ENCODE measurements around the gene RELN.

RELN gene

DNA sequence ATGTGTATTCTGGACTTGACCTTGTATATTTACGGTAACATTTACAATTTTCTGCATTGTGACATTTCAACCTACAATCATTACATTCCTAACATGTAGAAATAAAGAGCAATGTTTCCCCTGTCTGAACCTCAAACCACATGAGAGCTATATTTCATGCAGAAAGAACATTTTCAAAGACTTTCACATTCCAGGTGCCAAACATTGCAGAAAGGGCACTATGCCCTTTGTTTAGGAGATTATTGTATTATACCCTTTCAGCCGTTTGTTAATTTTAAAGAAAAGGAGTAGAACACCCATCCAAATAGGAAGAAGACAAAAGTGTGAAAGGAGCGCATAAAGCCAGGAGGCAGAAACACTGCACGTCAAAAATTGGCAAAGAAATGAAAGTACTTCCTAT, 260.4 kb downstream of the RELN start:
- no peak overlapping the region for H3K27ac ChIP-seq (ENCODE audit: low read length)
- no peak overlapping the region for H3K4me3 ChIP-seq (ENCODE audit: low read length)
- no peaks in the 10 kb centered on the region for H3K27me3 ChIP-seq (ENCODE audit: control insufficient read depth, insufficient read depth, low read length)
- H3K4me1 ChIP-seq (ENCODE audit: control insufficient read depth, insufficient read depth, low read length): no peaks in the 10 kb centered on the region
- no peaks in the 10 kb centered on the region for H3K9me3 ChIP-seq (ENCODE audit: control insufficient read depth, insufficient read depth, low read length)
- no CpG with 5 or more reads among the region's 4 CpGs for WGBS (ENCODE audit: insufficient coverage, insufficient read length)
- DNase-seq (ENCODE audit: low read depth, low spot score): no peak
- H3K36me3 ChIP-seq (ENCODE audit: control insufficient read depth, insufficient read depth, low read length): no peaks in the 10 kb centered on the region

DNA sequence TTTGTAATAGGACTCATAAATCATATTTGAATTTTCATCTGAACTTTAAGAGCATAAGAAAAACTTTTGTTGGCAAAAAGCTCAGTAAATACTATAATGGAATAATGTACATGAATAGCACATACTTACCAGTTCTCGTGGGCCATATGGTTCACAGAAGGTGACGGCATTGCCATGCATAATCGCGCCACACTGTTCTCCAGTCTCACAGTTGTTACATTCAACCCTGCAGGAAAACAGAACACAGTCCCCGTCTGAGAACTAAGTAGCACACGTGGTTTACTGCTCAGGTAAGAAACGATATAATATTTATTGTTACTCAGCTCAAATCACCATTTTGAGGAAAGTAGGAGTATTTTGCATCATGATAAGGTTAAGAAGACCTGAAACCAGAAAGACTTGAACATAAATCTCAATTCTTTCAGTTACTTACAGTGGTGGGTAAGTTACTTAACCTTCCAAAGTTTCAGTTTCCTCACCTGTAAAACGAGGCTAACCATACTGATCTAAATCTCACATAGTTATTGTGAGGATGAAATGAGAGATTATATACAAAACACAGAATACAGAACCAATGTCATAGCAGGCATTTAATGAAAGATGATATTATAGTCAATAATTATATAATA, 261.4 kb downstream of the RELN start:
- Histone ChIP-seq H3K9me3 (ENCODE audit: control insufficient read depth, insufficient read depth, low read length) (no peaks in the 10 kb centered on the region), H3K4me3 (ENCODE audit: low read length) (no peak overlapping the region), H3K27me3 (ENCODE audit: control insufficient read depth, insufficient read depth, low read length) (no peaks in the 10 kb centered on the region), H3K27ac (ENCODE audit: low read length) (no peak overlapping the region), H3K36me3 (ENCODE audit: control insufficient read depth, insufficient read depth, low read length) (no peaks in the 10 kb centered on the region), H3K4me1 (ENCODE audit: control insufficient read depth, insufficient read depth, low read length) (no peaks in the 10 kb centered on the region)
- DNase-seq (ENCODE audit: low read depth, low spot score): no peak
- no CpG with 5 or more reads among the region's 8 CpGs for WGBS (ENCODE audit: insufficient coverage, insufficient read length)

DNA sequence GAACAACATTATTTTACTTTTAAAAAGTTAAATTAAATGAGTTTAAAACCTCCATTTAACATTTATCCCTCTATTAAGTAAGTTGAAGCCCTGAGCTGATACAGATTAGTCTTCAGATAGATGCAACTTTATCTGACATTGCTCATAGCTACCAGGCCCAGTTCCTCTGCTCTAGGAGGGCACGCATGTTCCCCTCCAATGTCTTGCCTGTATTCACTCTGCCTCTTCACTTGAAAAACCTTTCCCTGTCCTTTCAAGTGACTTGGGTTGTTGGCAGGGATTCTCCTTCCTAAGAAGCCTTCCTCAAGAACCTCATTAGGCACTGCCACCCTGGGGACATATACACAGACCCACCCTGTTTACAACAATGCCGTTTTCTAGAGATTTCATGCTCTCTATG, 270.4 kb downstream of the RELN start:
- no peaks in the 10 kb centered on the region for H3K9me3 ChIP-seq (ENCODE audit: control insufficient read depth, insufficient read depth, low read length)
- no peaks in the 10 kb centered on the region for H3K36me3 ChIP-seq (ENCODE audit: control insufficient read depth, insufficient read depth, low read length)
- no peaks in the 10 kb centered on the region for H3K27me3 ChIP-seq (ENCODE audit: control insufficient read depth, insufficient read depth, low read length)
- no peaks in the 10 kb centered on the region for H3K4me1 ChIP-seq (ENCODE audit: control insufficient read depth, insufficient read depth, low read length)
- no peak overlapping the region for H3K4me3 ChIP-seq (ENCODE audit: low read length)
- DNase-seq (ENCODE audit: low read depth, low spot score): no peak
- WGBS (ENCODE audit: insufficient coverage, insufficient read length): no CpG with 5 or more reads among the region's 2 CpGs
- no peak overlapping the region for H3K27ac ChIP-seq (ENCODE audit: low read length)

- H3K27ac ChIP-seq (ENCODE audit: low read length): no peak overlapping the region
- DNase-seq (ENCODE audit: low read depth, low spot score): no peak
- no peaks in the 10 kb centered on the region for H3K4me1 ChIP-seq (ENCODE audit: control insufficient read depth, insufficient read depth, low read length)
- no peak overlapping the region for H3K4me3 ChIP-seq (ENCODE audit: low read length)
- H3K36me3 ChIP-seq (ENCODE audit: control insufficient read depth, insufficient read depth, low read length): no peaks in the 10 kb centered on the region
- no peaks in the 10 kb centered on the region for H3K27me3 ChIP-seq (ENCODE audit: control insufficient read depth, insufficient read depth, low read length)
- H3K9me3 ChIP-seq (ENCODE audit: control insufficient read depth, insufficient read depth, low read length): no peaks in the 10 kb centered on the region
These were observed 270.9 kb downstream of the RELN start for GRCh38 chr7:103718482-103719061.

GRCh38 chr7:103717574-103717973, 271.9 kb downstream of the RELN start:
- Histone ChIP-seq H3K27me3 (ENCODE audit: control insufficient read depth, insufficient read depth, low read length) (no peaks in the 10 kb centered on the region), H3K4me3 (ENCODE audit: low read length) (no peak overlapping the region), H3K27ac (ENCODE audit: low read length) (no peak overlapping the region), H3K36me3 (ENCODE audit: control insufficient read depth, insufficient read depth, low read length) (no peaks in the 10 kb centered on the region), H3K9me3 (ENCODE audit: control insufficient read depth, insufficient read depth, low read length) (no peaks in the 10 kb centered on the region), H3K4me1 (ENCODE audit: control insufficient read depth, insufficient read depth, low read length) (no peaks in the 10 kb centered on the region)
- WGBS (ENCODE audit: insufficient coverage, insufficient read length): no CpG with 5 or more reads among the region's 3 CpGs
- DNase-seq (ENCODE audit: low read depth, low spot score): no peak

- no peaks in the 10 kb centered on the region for H3K27me3 ChIP-seq (ENCODE audit: control insufficient read depth, insufficient read depth, low read length)
- H3K36me3 ChIP-seq (ENCODE audit: control insufficient read depth, insufficient read depth, low read length): no peaks in the 10 kb centered on the region
- no peak for DNase-seq (ENCODE audit: low read depth, low spot score)
- no CpG with 5 or more reads among the region's 4 CpGs for WGBS (ENCODE audit: insufficient coverage, insufficient read length)
- H3K9me3 ChIP-seq (ENCODE audit: control insufficient read depth, insufficient read depth, low read length): no peaks in the 10 kb centered on the region
- no peaks in the 10 kb centered on the region for H3K4me1 ChIP-seq (ENCODE audit: control insufficient read depth, insufficient read depth, low read length)
- no peak overlapping the region for H3K27ac ChIP-seq (ENCODE audit: low read length)
- no peak overlapping the region for H3K4me3 ChIP-seq (ENCODE audit: low read length)
These were observed 273.9 kb downstream of the RELN start for GRCh38 chr7:103715376-103716120.

- WGBS (ENCODE audit: insufficient coverage, insufficient read length): no CpG with 5 or more reads among the region's 9 CpGs
- DNase-seq (ENCODE audit: low read depth, low spot score): no peak
- Histone ChIP-seq H3K4me3 (ENCODE audit: low read length) (no peak overlapping the region), H3K4me1 (ENCODE audit: control insufficient read depth, insufficient read depth, low read length) (no peaks in the 10 kb centered on the region), H3K36me3 (ENCODE audit: control insufficient read depth, insufficient read depth, low read length) (no peaks in the 10 kb centered on the region), H3K27me3 (ENCODE audit: control insufficient read depth, insufficient read depth, low read length) (no peaks in the 10 kb centered on the region), H3K27ac (ENCODE audit: low read length) (no peak overlapping the region), H3K9me3 (ENCODE audit: control insufficient read depth, insufficient read depth, low read length) (no peaks in the 10 kb centered on the region)
These were observed 275.0 kb downstream of the RELN start for GRCh38 chr7:103714376-103714927.

- WGBS (ENCODE audit: insufficient coverage, insufficient read length): no CpG with 5 or more reads among the region's 4 CpGs
- Histone ChIP-seq H3K4me1 (ENCODE audit: control insufficient read depth, insufficient read depth, low read length) (no peaks in the 10 kb centered on the region), H3K4me3 (ENCODE audit: low read length) (no peak overlapping the region), H3K27me3 (ENCODE audit: control insufficient read depth, insufficient read depth, low read length) (no peaks in the 10 kb centered on the region), H3K27ac (ENCODE audit: low read length) (no peak overlapping the region), H3K9me3 (ENCODE audit: control insufficient read depth, insufficient read depth, low read length) (no peaks in the 10 kb centered on the region), H3K36me3 (ENCODE audit: control insufficient read depth, insufficient read depth, low read length) (no peaks in the 10 kb centered on the region)
- DNase-seq (ENCODE audit: low read depth, low spot score): no peak
These were observed 276.3 kb downstream of the RELN start for GRCh38 chr7:103712991-103713778.

GRCh38 chr7:103711413-103711812, 278.0 kb downstream of the RELN start:
- no CpG with 5 or more reads among the region's 4 CpGs for WGBS (ENCODE audit: insufficient coverage, insufficient read length)
- Histone ChIP-seq H3K27me3 (ENCODE audit: control insufficient read depth, insufficient read depth, low read length) (no peaks in the 10 kb centered on the region), H3K36me3 (ENCODE audit: control insufficient read depth, insufficient read depth, low read length) (no peaks in the 10 kb centered on the region), H3K4me1 (ENCODE audit: control insufficient read depth, insufficient read depth, low read length) (no peaks in the 10 kb centered on the region), H3K27ac (ENCODE audit: low read length) (no peak overlapping the region), H3K4me3 (ENCODE audit: low read length) (no peak overlapping the region), H3K9me3 (ENCODE audit: control insufficient read depth, insufficient read depth, low read length) (no peaks in the 10 kb centered on the region)
- no peak for DNase-seq (ENCODE audit: low read depth, low spot score)

DNA sequence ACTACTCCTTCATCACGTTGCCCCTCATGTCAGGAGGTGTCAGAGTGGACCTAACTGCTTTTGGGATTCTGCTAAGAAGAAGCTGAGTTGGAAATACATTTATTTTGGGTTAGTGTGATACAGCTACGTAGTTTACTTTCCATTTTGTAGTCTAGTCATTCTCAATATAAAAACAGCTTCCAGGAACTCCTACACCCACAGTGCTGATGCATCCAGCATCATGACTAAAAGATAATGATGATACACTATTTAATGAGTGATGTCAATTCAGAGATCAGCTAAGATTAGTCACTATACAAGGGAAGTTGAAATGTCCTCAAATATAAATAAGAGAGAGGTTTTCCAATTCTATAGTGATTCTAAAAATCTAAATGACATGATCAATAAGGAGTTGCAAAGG, 279.2 kb downstream of the RELN start:
- no peak overlapping the region for H3K27ac ChIP-seq (ENCODE audit: low read length)
- no peaks in the 10 kb centered on the region for H3K9me3 ChIP-seq (ENCODE audit: control insufficient read depth, insufficient read depth, low read length)
- no peaks in the 10 kb centered on the region for H3K4me1 ChIP-seq (ENCODE audit: control insufficient read depth, insufficient read depth, low read length)
- H3K4me3 ChIP-seq (ENCODE audit: low read length): no peak overlapping the region
- whole genome bisulfite sequencing (ENCODE audit: insufficient coverage, insufficient read length): no CpG with 5 or more reads among the region's 2 CpGs
- DNase-seq (ENCODE audit: low read depth, low spot score): no peak
- H3K36me3 ChIP-seq (ENCODE audit: control insufficient read depth, insufficient read depth, low read length): no peaks in the 10 kb centered on the region
- H3K27me3 ChIP-seq (ENCODE audit: control insufficient read depth, insufficient read depth, low read length): no peaks in the 10 kb centered on the region
